WERI-Rb-1 (cell line): ENCODE data around the gene COX6A1.
"Not testable (repeated sequence)": the region's sequence is repeated elsewhere in the genome, so short reads cannot be mapped to it uniquely, and the experiment has no call there.

Experiments
- DNase-seq: peaks from one replicate; pipeline ENCODE4 v3.0.0-alpha.2; 2020
- H3K27ac ChIP-seq: fragments of 250-450 bp; sonication (Bioruptor Pico); 2 replicates; pipeline ENCODE4 v1.5.1; 2020; ENCODE audit warnings: mild to moderate bottlenecking, moderate library complexity
- H3K27me3 ChIP-seq: fragments of 250-450 bp; sonication (Bioruptor Pico); 2 replicates; pipeline ENCODE4 v1.5.1; 2021; ENCODE audit warnings: mild to moderate bottlenecking, low read depth, moderate library complexity; ENCODE audit not compliant: insufficient read depth, severe bottlenecking
- H3K36me3 ChIP-seq: fragments of 250-450 bp; sonication (Bioruptor Pico); 2 replicates; pipeline ENCODE4 v1.5.1; 2020; ENCODE audit warnings: mild to moderate bottlenecking, moderate library complexity
- H3K4me3 ChIP-seq: 2 replicates; pipeline ENCODE4 v1.5.1; 2011; ENCODE audit warnings: low read depth, mild to moderate bottlenecking, control low read depth, low read length
- H3K9me3 ChIP-seq: fragments of 250-450 bp; sonication (Bioruptor Pico); 2 replicates; pipeline ENCODE4 v1.5.1; 2021; ENCODE audit warnings: mild to moderate bottlenecking, moderate library complexity; ENCODE audit not compliant: severe bottlenecking
- TF ChIP-seq, protein P1 (sequence below): IDR thresholded peaks from 2 replicates; pipeline ENCODE4 v1.5.1; 2011; ENCODE audit warnings: low read depth, mild to moderate bottlenecking, control low read depth, inconsistent platforms, low read length

Gene COX6A1

GRCh38 chr12:120447992-120448391 lies 10.1 kb downstream of the COX6A1 start:
- TF ChIP-seq, protein P1, sequence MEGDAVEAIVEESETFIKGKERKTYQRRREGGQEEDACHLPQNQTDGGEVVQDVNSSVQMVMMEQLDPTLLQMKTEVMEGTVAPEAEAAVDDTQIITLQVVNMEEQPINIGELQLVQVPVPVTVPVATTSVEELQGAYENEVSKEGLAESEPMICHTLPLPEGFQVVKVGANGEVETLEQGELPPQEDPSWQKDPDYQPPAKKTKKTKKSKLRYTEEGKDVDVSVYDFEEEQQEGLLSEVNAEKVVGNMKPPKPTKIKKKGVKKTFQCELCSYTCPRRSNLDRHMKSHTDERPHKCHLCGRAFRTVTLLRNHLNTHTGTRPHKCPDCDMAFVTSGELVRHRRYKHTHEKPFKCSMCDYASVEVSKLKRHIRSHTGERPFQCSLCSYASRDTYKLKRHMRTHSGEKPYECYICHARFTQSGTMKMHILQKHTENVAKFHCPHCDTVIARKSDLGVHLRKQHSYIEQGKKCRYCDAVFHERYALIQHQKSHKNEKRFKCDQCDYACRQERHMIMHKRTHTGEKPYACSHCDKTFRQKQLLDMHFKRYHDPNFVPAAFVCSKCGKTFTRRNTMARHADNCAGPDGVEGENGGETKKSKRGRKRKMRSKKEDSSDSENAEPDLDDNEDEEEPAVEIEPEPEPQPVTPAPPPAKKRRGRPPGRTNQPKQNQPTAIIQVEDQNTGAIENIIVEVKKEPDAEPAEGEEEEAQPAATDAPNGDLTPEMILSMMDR, result no peak
- no peak for DNase-seq
- Histone ChIP-seq H3K27ac (no peak overlapping the region), H3K27me3 (no peaks in the 10 kb centered on the region), H3K4me3 (no peak overlapping the region), H3K9me3 (no peaks in the 10 kb centered on the region), H3K36me3 (peaks cover 74% of the 10 kb centered on the region)

DNA sequence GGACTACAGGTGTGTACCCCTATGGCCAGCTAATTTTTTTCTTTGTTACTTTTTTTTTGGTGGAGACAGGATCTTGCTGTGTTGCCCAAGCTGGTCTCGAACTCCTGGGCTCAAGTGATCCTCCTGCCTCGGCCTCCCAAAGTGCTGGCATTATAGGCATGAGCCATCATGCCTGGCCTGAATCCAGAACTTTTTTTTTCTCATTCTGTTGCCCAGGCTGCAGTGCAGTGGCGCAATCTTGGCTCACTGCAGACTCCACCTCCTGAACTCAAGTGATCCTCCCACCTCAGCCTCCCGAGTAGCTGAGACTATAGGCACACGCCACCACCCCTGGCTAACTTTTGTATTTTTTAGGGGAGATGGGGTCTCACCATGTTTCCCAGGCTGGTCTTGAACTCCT lies 14.6 kb downstream of the COX6A1 start:
- not testable (repeated sequence) for H3K27ac ChIP-seq, H3K27me3 ChIP-seq, H3K4me3 ChIP-seq, DNase-seq, H3K9me3 ChIP-seq
- peaks cover 89% of the 10 kb centered on the region for H3K36me3 ChIP-seq

DNA sequence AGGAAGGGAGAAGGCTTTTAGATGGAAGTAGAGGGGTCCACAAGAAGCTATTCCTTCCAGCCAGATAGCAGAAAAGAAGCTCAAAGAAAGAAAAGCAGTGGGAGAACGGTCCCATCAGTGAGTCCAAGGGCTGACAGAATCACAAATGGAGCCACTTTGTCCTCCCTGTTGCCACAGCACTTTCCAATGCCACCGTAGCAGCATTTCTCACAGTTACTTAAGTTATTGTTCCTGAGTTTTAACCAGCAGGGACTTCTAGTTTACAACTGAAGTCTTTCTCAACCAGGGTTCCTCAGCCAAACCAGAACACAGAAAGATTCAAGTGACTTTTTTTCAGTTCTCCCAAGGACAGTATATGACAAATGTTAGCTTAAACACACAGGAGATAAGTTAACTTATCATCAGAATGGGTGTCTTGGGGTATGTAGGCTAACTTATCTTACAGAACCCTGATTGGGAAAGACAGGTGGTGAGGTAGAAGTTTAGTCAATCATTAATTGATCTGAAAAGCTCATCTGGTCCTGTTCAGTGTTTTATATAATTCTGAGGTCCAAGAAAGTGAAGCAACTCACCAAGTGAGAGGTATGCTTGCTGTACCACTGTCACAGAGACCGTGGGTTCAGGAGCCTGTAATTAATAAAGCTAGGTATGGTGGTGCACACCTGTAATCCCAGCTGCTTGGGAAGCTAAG lies 15.3 kb downstream of the COX6A1 start:
- TF ChIP-seq, protein P1, result no peak
- no peak overlapping the region; the same call in 1 of the 2 replicates for H3K27ac ChIP-seq
- H3K4me3 ChIP-seq, result no peak overlapping the region
- peaks cover 89% of the 10 kb centered on the region for H3K36me3 ChIP-seq
- no peaks in the 10 kb centered on the region for H3K9me3 ChIP-seq
- H3K27me3 ChIP-seq, result no peaks in the 10 kb centered on the region
- DNase-seq, result no peak

DNA sequence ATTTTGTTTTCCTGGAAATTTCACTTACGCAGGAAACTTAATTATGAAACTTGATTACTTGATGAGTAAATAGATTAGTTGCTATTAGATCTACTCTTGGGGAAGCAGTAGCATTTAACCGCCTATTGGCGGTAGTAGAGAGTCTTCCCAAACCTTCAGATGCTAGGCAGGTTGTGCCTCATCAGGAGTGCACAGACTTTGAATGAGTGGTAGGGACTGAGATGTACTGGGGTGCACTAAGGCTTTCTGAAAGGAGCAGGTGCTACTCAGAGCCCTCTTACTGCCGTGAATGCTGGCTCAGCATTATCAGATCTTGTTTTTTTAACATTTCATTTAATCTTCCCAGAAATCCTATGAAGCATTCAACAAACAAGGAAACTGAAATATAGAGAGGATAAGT lies 16.1 kb downstream of the COX6A1 start:
- Histone ChIP-seq H3K27ac (no peak overlapping the region), H3K4me3 (no peak overlapping the region), H3K9me3 (no peaks in the 10 kb centered on the region), H3K36me3 (peaks cover 94% of the 10 kb centered on the region), H3K27me3 (no peaks in the 10 kb centered on the region)
- TF ChIP-seq, protein P1, result peak; percentile 59
- no peak for DNase-seq

GRCh38 chr12:120455302-120455701 lies 17.4 kb downstream of the COX6A1 start:
- no peaks in the 10 kb centered on the region for H3K27me3 ChIP-seq
- DNase-seq, result no peak
- H3K27ac ChIP-seq, result no peak overlapping the region
- H3K4me3 ChIP-seq, result no peak overlapping the region
- H3K36me3 ChIP-seq, result peaks cover 94% of the 10 kb centered on the region
- TF ChIP-seq, protein P1, result no peak
- no peaks in the 10 kb centered on the region for H3K9me3 ChIP-seq

- DNase-seq, result no peak
- H3K4me3 ChIP-seq, result no peak overlapping the region
- TF ChIP-seq, protein P1, result peak; percentile 60
- peaks cover 97% of the 10 kb centered on the region for H3K36me3 ChIP-seq
- H3K27ac ChIP-seq, result no peak overlapping the region
- no peaks in the 10 kb centered on the region for H3K9me3 ChIP-seq
- no peaks in the 10 kb centered on the region for H3K27me3 ChIP-seq
Observed at GRCh38 chr12:120457133-120457532, 19.2 kb downstream of the COX6A1 start.
